ENCODE measurements around the gene MRPL23.

GRCh38 chr11:1975185-1975584 is 28.1 kb downstream of the MRPL23 start:
- TF ChIP-seq, protein P1, sequence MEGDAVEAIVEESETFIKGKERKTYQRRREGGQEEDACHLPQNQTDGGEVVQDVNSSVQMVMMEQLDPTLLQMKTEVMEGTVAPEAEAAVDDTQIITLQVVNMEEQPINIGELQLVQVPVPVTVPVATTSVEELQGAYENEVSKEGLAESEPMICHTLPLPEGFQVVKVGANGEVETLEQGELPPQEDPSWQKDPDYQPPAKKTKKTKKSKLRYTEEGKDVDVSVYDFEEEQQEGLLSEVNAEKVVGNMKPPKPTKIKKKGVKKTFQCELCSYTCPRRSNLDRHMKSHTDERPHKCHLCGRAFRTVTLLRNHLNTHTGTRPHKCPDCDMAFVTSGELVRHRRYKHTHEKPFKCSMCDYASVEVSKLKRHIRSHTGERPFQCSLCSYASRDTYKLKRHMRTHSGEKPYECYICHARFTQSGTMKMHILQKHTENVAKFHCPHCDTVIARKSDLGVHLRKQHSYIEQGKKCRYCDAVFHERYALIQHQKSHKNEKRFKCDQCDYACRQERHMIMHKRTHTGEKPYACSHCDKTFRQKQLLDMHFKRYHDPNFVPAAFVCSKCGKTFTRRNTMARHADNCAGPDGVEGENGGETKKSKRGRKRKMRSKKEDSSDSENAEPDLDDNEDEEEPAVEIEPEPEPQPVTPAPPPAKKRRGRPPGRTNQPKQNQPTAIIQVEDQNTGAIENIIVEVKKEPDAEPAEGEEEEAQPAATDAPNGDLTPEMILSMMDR (IDR thresholded peaks at IDR 0.05) = no peak
- TF ChIP-seq POLR2A (IDR thresholded peaks at IDR 0.05) = no peak

Measured in body of pancreas (tissue), 4 donors.